HepG2 (cell line): ENCODE data around the gene CAMK2A. TPM values are rescaled to one million over a fixed set of nuclear protein-coding genes. Genes with fewer than 3 reads are reported as not detected.

Experiments
- FOXC1 ChIP-seq: sonication (generic); formaldehyde crosslinking; IDR thresholded peaks from 2 replicates; pipeline ENCODE4 v1.8.0; 2022; ENCODE audit warnings: mild to moderate bottlenecking, missing genetic modification reagents, borderline replicate concordance
- KDM5B ChIP-seq: sonication (generic); formaldehyde crosslinking; IDR thresholded peaks from 2 replicates; pipeline ENCODE4 v1.4.0; 2020; ENCODE audit warnings: missing genetic modification reagents, mild to moderate bottlenecking, borderline replicate concordance
- MEF2D ChIP-seq: sonication (generic); formaldehyde crosslinking; IDR thresholded peaks from 2 replicates; pipeline ENCODE4 v1.5.1; 2020; ENCODE audit warnings: mild to moderate bottlenecking, missing genetic modification reagents
- SP1 ChIP-seq, 2 experiments: fragments of 450-650 bp in 1 of 2; sonication (generic) in 1 of 2; formaldehyde crosslinking in 1 of 2; IDR thresholded peaks; 2 replicates each; pipeline versions ENCODE4 v1.4.0 to v1.6.1; 2016 to 2020; ENCODE audit warnings: missing genetic modification reagents in 1 of 2
- polyA plus RNA-seq, 8 experiments: library from polyadenylated mRNA; depleted of rRNA in 3 of 8; stranded (reverse) in 7 of 8; unstranded in 1 of 8; fragments of >200 nt; fragmentation: Illumina TruSeq in 4 of 8; extraction: Trizol in 4 of 8; gene quantifications; 2 replicates each; pipeline versions ENCODE4 v1.2.1 to v1.2.3, GENCODE V29; 2011 to 2016; ENCODE audit warnings: low read depth in 4 of 8, missing spikeins in 1 of 8, mixed read lengths in 1 of 8; ENCODE audit not compliant: insufficient read depth in 1 of 8
- total RNA-seq, 5 experiments: library from RNA; depleted of rRNA; stranded (reverse); fragments of >200 nt; fragmentation: Illumina TruSeq; extraction: Trizol; gene quantifications; 2 replicates each; pipeline ENCODE4 v1.2.3, GENCODE V29; 2016; ENCODE audit warnings: low read depth in 1 of 5
- TF ChIP-seq, protein P1 (sequence below): sonication (generic); formaldehyde crosslinking; IDR thresholded peaks from 2 replicates; pipeline ENCODE4 v1.4.0; 2020; ENCODE audit warnings: missing genetic modification reagents
- TF ChIP-seq, protein P2 (sequence below): sonication (generic); formaldehyde crosslinking; IDR thresholded peaks from 2 replicates; pipeline ENCODE4 v1.4.0; 2020; ENCODE audit warnings: mild to moderate bottlenecking, missing genetic modification reagents
- TF ChIP-seq, protein P3 (sequence below): sonication (generic); formaldehyde crosslinking; conservative IDR thresholded peaks from 2 replicates; pipeline ENCODE4 v1.8.0; 2022; ENCODE audit warnings: mild to moderate bottlenecking, moderate library complexity, missing genetic modification reagents

Gene CAMK2A
- total and polyA plus RNA-seq, 2 of the 13 experiments (the other 11 are each of a cell fraction or from before 2014, with no cell fraction given), result 0.11 TPM; not detected in 1

DNA sequence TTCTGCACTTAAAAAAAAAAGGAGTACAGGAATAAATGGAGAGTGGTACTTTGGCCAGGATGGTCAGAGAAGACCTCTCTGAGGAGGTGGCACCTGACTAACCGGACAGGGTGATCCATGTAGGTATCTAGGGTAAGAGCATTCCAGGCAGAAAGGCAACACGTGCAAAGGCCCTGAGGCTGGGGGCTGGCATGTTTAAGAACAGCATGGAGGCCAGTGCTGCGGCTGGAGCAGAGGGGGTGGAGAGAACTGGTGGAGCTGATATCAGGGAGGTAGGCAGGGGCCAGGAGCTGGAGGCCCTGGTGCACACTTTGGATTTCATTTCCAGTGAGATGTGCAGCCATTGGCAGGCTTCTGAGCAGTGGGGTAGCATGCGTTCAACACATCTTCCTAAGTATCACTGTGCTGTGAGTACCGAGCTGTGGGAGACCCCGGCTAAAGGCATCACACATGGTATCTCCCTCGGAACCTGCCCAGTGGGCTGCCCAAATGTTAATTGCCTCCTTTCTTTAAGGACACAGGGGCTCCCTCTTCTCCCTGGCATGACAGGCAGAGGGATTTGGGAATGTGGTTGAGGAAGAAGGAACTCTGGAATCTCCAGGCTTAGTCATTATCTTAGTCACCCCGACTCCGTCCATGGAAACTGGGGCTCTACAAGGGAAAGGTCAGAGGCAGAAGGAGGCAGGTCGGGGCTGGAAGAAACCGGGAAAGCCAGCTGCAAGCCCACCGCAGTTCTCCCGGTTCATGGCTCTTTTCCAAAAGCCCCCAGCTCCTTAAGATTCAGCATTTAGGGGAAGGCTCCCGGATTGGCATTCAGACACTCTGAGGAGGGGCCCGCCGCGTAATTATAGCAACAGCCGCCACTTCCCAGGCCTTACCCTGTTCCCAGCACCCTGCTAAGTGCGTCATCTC is 81.1 kb downstream of the CAMK2A start (continued):
- TF ChIP-seq, protein P1, sequence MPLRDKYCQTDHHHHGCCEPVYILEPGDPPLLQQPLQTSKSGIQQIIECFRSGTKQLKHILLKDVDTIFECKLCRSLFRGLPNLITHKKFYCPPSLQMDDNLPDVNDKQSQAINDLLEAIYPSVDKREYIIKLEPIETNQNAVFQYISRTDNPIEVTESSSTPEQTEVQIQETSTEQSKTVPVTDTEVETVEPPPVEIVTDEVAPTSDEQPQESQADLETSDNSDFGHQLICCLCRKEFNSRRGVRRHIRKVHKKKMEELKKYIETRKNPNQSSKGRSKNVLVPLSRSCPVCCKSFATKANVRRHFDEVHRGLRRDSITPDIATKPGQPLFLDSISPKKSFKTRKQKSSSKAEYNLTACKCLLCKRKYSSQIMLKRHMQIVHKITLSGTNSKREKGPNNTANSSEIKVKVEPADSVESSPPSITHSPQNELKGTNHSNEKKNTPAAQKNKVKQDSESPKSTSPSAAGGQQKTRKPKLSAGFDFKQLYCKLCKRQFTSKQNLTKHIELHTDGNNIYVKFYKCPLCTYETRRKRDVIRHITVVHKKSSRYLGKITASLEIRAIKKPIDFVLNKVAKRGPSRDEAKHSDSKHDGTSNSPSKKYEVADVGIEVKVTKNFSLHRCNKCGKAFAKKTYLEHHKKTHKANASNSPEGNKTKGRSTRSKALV (CRISPR knock-in tag), result no peak
- TF ChIP-seq KDM5B (CRISPR knock-in tag) (no peak), MEF2D (CRISPR knock-in tag) (no peak), FOXC1 (CRISPR knock-in tag) (no peak), SP1 (IDR thresholded peaks at IDR 0.05) (no peak), SP1 (CRISPR knock-in tag; IDR thresholded peaks at IDR 0.05) (no peak)
- TF ChIP-seq, protein P2, sequence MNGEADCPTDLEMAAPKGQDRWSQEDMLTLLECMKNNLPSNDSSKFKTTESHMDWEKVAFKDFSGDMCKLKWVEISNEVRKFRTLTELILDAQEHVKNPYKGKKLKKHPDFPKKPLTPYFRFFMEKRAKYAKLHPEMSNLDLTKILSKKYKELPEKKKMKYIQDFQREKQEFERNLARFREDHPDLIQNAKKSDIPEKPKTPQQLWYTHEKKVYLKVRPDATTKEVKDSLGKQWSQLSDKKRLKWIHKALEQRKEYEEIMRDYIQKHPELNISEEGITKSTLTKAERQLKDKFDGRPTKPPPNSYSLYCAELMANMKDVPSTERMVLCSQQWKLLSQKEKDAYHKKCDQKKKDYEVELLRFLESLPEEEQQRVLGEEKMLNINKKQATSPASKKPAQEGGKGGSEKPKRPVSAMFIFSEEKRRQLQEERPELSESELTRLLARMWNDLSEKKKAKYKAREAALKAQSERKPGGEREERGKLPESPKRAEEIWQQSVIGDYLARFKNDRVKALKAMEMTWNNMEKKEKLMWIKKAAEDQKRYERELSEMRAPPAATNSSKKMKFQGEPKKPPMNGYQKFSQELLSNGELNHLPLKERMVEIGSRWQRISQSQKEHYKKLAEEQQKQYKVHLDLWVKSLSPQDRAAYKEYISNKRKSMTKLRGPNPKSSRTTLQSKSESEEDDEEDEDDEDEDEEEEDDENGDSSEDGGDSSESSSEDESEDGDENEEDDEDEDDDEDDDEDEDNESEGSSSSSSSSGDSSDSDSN, result no peak
- TF ChIP-seq, protein P3, sequence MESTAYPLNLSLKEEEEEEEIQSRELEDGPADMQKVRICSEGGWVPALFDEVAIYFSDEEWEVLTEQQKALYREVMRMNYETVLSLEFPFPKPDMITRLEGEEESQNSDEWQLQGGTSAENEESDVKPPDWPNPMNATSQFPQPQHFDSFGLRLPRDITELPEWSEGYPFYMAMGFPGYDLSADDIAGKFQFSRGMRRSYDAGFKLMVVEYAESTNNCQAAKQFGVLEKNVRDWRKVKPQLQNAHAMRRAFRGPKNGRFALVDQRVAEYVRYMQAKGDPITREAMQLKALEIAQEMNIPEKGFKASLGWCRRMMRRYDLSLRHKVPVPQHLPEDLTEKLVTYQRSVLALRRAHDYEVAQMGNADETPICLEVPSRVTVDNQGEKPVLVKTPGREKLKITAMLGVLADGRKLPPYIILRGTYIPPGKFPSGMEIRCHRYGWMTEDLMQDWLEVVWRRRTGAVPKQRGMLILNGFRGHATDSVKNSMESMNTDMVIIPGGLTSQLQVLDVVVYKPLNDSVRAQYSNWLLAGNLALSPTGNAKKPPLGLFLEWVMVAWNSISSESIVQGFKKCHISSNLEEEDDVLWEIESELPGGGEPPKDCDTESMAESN, result no peak
